ENCODE results near the gene SLC36A3.

Gene SLC36A3

DNA sequence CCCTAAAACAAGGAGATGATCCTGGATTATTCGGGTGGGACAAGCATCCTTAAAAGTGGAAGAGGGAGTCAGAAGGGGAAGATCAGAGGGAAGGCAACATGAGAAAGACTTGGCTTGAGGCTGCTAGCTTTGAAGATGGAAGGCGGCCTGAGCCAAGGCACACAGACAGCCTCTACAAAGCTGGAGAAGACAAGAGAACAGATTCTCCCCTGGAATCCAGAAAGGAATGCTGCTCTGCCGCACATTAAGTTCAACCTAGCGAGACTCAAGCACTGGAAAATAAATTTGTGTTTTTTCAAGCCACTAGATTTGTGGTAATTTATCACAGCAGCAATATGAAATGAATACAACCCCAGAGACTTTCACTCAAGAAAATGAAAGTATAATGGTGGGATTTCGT is 17.9 kb downstream of the SLC36A3 start:
- Histone ChIP-seq H3K9me3 (ENCODE audit: control insufficient read depth in 5 of 5, low read length in 5 of 5) (no peaks in the 10 kb centered on the region), H3K9ac (ENCODE audit: low read length in 5 of 5) (no peak overlapping the region), H3K4me3 (ENCODE audit: low read depth in 1 of 5, low read length in 5 of 5) (no peak overlapping the region), H3K27me3 (ENCODE audit: control insufficient read depth in 5 of 5, insufficient read depth in 4 of 5, low read length in 5 of 5) (no peaks in the 10 kb centered on the region), H3K36me3 (ENCODE audit: control insufficient read depth in 5 of 5, insufficient read depth in 5 of 5, low read length in 5 of 5) (no peaks in the 10 kb centered on the region), H3K27ac (ENCODE audit: low read depth, low read length) (no peak overlapping the region), H3K4me1 (ENCODE audit: control insufficient read depth in 5 of 5, insufficient read depth in 5 of 5, low read length in 5 of 5) (no peaks in the 10 kb centered on the region)

DNA sequence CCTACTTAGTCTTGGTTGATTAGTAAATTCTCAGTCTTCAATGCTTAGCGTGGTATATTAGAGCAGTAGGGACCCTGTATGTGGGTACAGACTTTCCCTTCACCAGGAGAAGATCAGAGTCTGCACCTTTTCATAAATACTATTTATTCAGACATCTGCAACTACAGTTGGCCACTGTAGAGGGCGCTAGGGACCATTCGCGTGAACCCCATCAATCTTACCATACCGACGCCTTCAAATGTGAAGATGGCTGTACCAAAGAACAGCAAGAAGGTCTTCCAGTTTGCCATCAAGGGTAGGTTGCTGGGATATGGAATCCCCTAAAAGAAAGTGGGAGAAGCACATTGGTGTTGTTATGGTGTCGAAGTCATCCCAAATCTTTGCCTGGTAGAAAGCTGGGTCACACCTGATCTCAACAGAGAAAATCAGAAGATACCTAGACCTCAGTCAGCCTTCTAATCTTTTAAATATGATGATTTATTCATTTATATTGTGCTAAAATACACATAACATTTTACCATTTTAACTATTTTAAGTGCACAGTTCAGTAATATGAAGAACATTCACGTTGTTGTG is 19.1 kb downstream of the SLC36A3 start:
- Histone ChIP-seq H3K4me3 (ENCODE audit: low read depth in 1 of 5, low read length in 5 of 5) (no peak overlapping the region), H3K9ac (ENCODE audit: low read length in 5 of 5) (no peak overlapping the region), H3K27ac (ENCODE audit: low read depth, low read length) (no peak overlapping the region), H3K27me3 (ENCODE audit: control insufficient read depth in 5 of 5, insufficient read depth in 4 of 5, low read length in 5 of 5) (no peaks in the 10 kb centered on the region), H3K4me1 (ENCODE audit: control insufficient read depth in 5 of 5, insufficient read depth in 5 of 5, low read length in 5 of 5) (no peaks in the 10 kb centered on the region), H3K36me3 (ENCODE audit: control insufficient read depth in 5 of 5, insufficient read depth in 5 of 5, low read length in 5 of 5) (no peaks in the 10 kb centered on the region), H3K9me3 (ENCODE audit: control insufficient read depth in 5 of 5, low read length in 5 of 5) (no peaks in the 10 kb centered on the region)

DNA sequence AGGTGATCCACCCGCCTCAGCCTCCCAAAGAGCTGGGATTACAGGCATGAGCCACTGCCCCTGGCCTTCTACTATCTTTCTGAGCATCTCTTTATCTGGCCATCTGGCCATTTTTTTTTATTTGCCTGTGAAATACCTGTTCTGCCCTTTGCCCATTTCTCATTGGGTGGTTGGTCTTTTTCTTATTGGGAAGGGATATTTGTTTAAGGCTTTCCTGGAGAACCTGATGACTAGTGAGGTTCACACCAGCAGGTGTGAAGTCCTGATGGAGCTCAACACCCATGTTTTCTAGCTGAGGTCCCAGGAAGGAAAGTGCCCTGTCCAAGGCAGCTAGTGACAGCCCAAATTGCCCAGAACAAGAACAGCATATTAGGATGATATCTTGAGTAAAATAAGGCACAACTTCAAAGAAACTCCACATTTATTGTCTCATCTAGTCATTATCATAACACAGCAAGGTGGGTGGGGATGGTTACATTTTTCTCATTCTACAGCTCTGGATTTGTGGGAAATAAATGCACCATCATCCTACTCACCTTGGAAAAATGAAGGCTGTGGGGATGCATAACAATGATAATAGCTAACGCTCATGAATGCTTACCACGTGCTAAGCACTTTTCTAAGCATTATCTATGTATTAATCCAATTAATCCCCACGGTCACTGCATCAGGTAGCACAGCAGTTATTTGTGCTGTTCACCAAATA is 20.3 kb downstream of the SLC36A3 start:
- H3K9ac ChIP-seq (ENCODE audit: low read length in 5 of 5): no peak overlapping the region
- no peaks in the 10 kb centered on the region for H3K9me3 ChIP-seq (ENCODE audit: control insufficient read depth in 5 of 5, low read length in 5 of 5)
- no peaks in the 10 kb centered on the region for H3K36me3 ChIP-seq (ENCODE audit: control insufficient read depth in 5 of 5, insufficient read depth in 5 of 5, low read length in 5 of 5)
- H3K27ac ChIP-seq (ENCODE audit: low read depth, low read length): no peak overlapping the region
- H3K27me3 ChIP-seq (ENCODE audit: control insufficient read depth in 5 of 5, insufficient read depth in 4 of 5, low read length in 5 of 5): no peaks in the 10 kb centered on the region
- H3K4me3 ChIP-seq (ENCODE audit: low read depth in 1 of 5, low read length in 5 of 5): no peak overlapping the region
- H3K4me1 ChIP-seq (ENCODE audit: control insufficient read depth in 5 of 5, insufficient read depth in 5 of 5, low read length in 5 of 5): no peaks in the 10 kb centered on the region

DNA sequence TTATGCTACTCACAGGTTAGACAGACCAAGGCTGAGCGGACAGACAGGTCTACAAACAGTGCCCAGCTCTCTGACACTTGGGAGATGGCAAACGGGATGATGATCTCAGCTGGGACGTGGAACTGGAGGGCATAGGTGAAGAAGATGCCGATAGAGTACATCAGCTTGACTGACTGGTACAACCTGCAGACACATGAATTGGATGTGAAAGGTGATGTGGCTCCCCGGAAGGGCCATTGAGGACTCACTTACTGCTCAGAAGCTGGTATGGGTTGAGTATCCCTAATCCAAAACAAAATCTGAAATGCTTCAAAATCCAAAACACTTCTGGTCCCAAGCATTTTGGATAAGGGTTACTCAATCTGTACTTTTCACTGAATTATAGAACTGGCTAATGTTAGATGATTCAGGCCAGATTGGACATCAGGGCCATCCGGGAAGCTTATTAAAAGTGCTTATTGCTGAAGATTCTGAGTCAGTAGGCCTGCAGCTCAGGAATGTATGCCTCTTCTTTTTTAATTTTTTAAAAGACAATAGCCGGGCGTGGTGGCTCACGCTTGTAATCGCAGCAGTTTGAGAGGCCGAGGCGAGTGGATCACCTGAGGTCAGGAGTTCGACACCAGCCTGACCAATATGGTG is 22.4 kb downstream of the SLC36A3 start:
- Histone ChIP-seq H3K9ac (ENCODE audit: low read length in 5 of 5) (no peak overlapping the region), H3K4me1 (ENCODE audit: control insufficient read depth in 5 of 5, insufficient read depth in 5 of 5, low read length in 5 of 5) (no peaks in the 10 kb centered on the region), H3K9me3 (ENCODE audit: control insufficient read depth in 5 of 5, low read length in 5 of 5) (no peaks in the 10 kb centered on the region), H3K36me3 (ENCODE audit: control insufficient read depth in 5 of 5, insufficient read depth in 5 of 5, low read length in 5 of 5) (no peaks in the 10 kb centered on the region), H3K27ac (ENCODE audit: low read depth, low read length) (no peak overlapping the region), H3K27me3 (ENCODE audit: control insufficient read depth in 5 of 5, insufficient read depth in 4 of 5, low read length in 5 of 5) (no peaks in the 10 kb centered on the region), H3K4me3 (ENCODE audit: low read depth in 1 of 5, low read length in 5 of 5) (no peak overlapping the region)

DNA sequence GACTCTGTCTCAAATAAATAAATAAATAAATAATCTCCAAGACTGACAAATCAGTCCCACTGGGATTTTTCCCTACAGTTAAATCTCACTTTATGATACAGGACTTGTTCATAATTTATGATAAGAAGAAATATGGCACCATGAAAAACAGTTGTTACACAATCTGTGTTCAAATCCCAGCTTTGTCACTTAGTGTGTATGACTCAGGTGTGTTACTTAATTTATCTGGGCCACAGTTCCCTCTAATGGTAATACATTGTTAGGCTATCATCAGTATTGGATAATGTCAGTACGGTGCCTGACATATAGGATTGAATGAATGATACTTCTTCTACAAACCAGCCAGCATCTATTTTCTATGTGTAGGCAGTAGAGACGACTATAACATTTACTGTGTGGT is 23.1 kb downstream of the SLC36A3 start:
- H3K4me1 ChIP-seq (ENCODE audit: control insufficient read depth in 5 of 5, insufficient read depth in 5 of 5, low read length in 5 of 5): no peaks in the 10 kb centered on the region
- H3K9me3 ChIP-seq (ENCODE audit: control insufficient read depth in 5 of 5, low read length in 5 of 5): no peaks in the 10 kb centered on the region
- no peaks in the 10 kb centered on the region for H3K27me3 ChIP-seq (ENCODE audit: control insufficient read depth in 5 of 5, insufficient read depth in 4 of 5, low read length in 5 of 5)
- no peak overlapping the region for H3K9ac ChIP-seq (ENCODE audit: low read length in 5 of 5)
- no peak overlapping the region for H3K27ac ChIP-seq (ENCODE audit: low read depth, low read length)
- H3K4me3 ChIP-seq (ENCODE audit: low read depth in 1 of 5, low read length in 5 of 5): no peak overlapping the region
- no peaks in the 10 kb centered on the region for H3K36me3 ChIP-seq (ENCODE audit: control insufficient read depth in 5 of 5, insufficient read depth in 5 of 5, low read length in 5 of 5)

DNA sequence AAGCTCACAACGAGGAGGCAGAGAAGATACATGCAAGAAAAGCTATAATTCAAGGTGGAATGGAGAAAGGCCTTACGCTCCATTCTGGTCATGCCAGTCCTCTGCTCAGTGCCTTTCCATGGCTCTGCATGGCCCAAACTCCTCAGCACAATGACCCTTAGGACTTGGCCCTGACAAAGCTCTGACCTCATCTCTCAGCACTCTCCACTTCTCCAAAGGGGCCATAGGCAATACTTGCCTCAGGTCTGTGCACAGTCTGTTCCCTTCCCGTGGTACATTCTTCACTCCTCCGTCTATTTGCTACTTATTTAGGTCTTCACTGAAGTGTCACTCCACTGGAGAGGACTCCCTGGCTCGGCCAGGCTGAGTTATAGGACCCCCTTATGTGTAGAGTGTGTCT is 24.7 kb downstream of the SLC36A3 start:
- H3K4me3 ChIP-seq (ENCODE audit: low read depth in 1 of 5, low read length in 5 of 5): no peak overlapping the region
- H3K27ac ChIP-seq (ENCODE audit: low read depth, low read length): no peak overlapping the region
- H3K36me3 ChIP-seq (ENCODE audit: control insufficient read depth in 5 of 5, insufficient read depth in 5 of 5, low read length in 5 of 5): no peaks in the 10 kb centered on the region

DNA sequence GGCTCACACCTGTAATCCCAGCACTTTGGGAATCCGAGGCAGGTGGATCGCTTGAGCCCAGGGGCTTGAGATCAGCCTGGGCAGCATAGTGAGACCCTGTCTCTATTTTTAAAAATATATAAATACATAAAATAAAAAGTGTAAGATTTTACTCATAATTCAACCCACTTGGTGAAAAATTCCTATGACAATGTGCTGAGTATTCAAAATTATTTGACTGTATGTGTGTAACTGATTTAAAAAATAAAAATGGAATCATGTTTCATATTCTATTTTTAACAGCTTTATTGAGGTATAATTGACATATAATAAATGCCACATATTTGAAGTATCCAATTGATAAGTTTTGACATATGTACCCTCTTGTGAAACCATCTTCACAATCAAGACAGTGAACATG is 27.8 kb downstream of the SLC36A3 start:
- Histone ChIP-seq H3K27me3 (ENCODE audit: control insufficient read depth in 5 of 5, insufficient read depth in 4 of 5, low read length in 5 of 5) (no peaks in the 10 kb centered on the region), H3K27ac (ENCODE audit: low read depth, low read length) (no peak overlapping the region), H3K4me1 (ENCODE audit: control insufficient read depth in 5 of 5, insufficient read depth in 5 of 5, low read length in 5 of 5) (peaks cover 0 to under 1% (median 0%) of the 10 kb centered on the region in 5 donors), H3K4me3 (ENCODE audit: low read depth in 1 of 5, low read length in 5 of 5) (no peak overlapping the region), H3K9me3 (ENCODE audit: control insufficient read depth in 5 of 5, low read length in 5 of 5) (no peaks in the 10 kb centered on the region), H3K36me3 (ENCODE audit: control insufficient read depth in 5 of 5, insufficient read depth in 5 of 5, low read length in 5 of 5) (no peaks in the 10 kb centered on the region), H3K9ac (ENCODE audit: low read length in 5 of 5) (no peak overlapping the region)

More for the DNA sequence above, 24.7 kb downstream of the SLC36A3 start:
- Histone ChIP-seq H3K9ac (ENCODE audit: low read length in 5 of 5) (no peak overlapping the region), H3K4me1 (ENCODE audit: control insufficient read depth in 5 of 5, insufficient read depth in 5 of 5, low read length in 5 of 5) (no peaks in the 10 kb centered on the region), H3K27me3 (ENCODE audit: control insufficient read depth in 5 of 5, insufficient read depth in 4 of 5, low read length in 5 of 5) (no peaks in the 10 kb centered on the region), H3K9me3 (ENCODE audit: control insufficient read depth in 5 of 5, low read length in 5 of 5) (no peaks in the 10 kb centered on the region)

DNA sequence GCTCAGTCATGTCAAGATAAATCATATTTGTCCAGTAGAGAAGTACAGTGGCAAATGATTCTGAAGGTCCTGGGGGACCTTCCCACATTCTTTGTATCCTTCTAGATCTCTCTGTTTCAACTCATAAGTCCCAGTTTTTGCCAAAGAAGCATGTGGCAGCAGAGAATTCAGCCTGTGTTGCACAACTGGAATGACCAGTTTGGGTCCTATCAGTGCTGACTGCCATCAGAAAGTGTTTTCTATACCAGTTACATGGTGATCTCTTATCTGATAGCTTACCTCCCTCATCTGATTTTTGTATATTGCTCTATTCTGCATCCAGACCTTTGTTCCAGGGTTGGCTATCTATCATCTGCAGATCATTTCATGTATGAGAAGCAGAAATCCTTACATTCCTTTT is 28.9 kb downstream of the SLC36A3 start:
- peaks cover 0 to 6% (median 4%) of the 10 kb centered on the region in 5 donors for H3K36me3 ChIP-seq (ENCODE audit: control insufficient read depth in 5 of 5, insufficient read depth in 5 of 5, low read length in 5 of 5)
- H3K9ac ChIP-seq (ENCODE audit: low read length in 5 of 5): no peak overlapping the region
- peaks cover 0 to 4% (median 0%) of the 10 kb centered on the region in 5 donors for H3K4me1 ChIP-seq (ENCODE audit: control insufficient read depth in 5 of 5, insufficient read depth in 5 of 5, low read length in 5 of 5)
- no peak overlapping the region for H3K27ac ChIP-seq (ENCODE audit: low read depth, low read length)
- no peak overlapping the region for H3K4me3 ChIP-seq (ENCODE audit: low read depth in 1 of 5, low read length in 5 of 5)
- no peaks in the 10 kb centered on the region for H3K27me3 ChIP-seq (ENCODE audit: control insufficient read depth in 5 of 5, insufficient read depth in 4 of 5, low read length in 5 of 5)
- no peaks in the 10 kb centered on the region for H3K9me3 ChIP-seq (ENCODE audit: control insufficient read depth in 5 of 5, low read length in 5 of 5)

DNA sequence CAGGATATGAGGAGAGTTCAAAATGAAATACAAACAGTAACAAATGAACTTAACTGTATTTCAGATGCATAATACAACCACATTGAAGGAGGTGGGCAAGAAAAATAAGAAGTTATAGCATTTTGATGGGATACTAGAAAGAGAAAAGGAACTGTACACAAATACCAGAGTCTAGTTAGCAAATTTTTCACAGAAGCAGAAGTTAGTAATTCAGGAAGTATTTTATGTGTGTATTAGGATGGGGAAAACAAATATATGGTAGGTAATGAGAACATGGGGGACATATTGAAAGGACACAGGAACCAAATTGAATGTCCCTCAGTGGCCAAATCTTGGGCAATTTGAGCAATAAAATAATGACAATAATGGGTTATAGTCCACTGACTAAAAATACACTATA is 32.2 kb downstream of the SLC36A3 start:
- peaks cover 0 to 4% (median 0%) of the 10 kb centered on the region in 5 donors for H3K4me1 ChIP-seq (ENCODE audit: control insufficient read depth in 5 of 5, insufficient read depth in 5 of 5, low read length in 5 of 5)
- H3K27ac ChIP-seq (ENCODE audit: low read depth, low read length): no peak overlapping the region
- no peaks in the 10 kb centered on the region for H3K27me3 ChIP-seq (ENCODE audit: control insufficient read depth in 5 of 5, insufficient read depth in 4 of 5, low read length in 5 of 5)
- H3K9ac ChIP-seq (ENCODE audit: low read length in 5 of 5): no peak overlapping the region
- H3K9me3 ChIP-seq (ENCODE audit: control insufficient read depth in 5 of 5, low read length in 5 of 5): no peaks in the 10 kb centered on the region
- H3K4me3 ChIP-seq (ENCODE audit: low read depth in 1 of 5, low read length in 5 of 5): no peak overlapping the region
- peaks cover 6 to 34% (median 23%) of the 10 kb centered on the region in 5 donors for H3K36me3 ChIP-seq (ENCODE audit: control insufficient read depth in 5 of 5, insufficient read depth in 5 of 5, low read length in 5 of 5)

DNA sequence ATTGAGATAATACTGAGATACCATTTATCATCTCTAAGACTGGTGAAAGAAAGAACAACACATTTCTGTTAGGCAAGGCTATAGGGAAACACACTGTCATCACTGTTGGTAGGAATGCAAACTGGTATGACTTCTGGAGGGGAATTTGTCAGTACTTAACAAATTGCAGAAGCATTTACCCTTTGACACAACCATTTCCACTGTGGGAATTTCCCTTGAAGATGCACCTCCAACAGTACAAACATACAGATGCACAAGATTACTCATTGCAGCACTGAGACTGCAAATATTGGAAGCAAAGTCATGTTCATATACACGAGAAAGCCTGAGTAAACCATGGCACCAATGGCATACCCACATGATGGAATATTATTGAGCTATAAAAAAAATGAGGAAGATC is 33.0 kb downstream of the SLC36A3 start:
- Histone ChIP-seq H3K27me3 (ENCODE audit: control insufficient read depth in 5 of 5, insufficient read depth in 4 of 5, low read length in 5 of 5) (no peaks in the 10 kb centered on the region), H3K9me3 (ENCODE audit: control insufficient read depth in 5 of 5, low read length in 5 of 5) (no peaks in the 10 kb centered on the region), H3K27ac (ENCODE audit: low read depth, low read length) (no peak overlapping the region), H3K4me3 (ENCODE audit: low read depth in 1 of 5, low read length in 5 of 5) (no peak overlapping the region), H3K4me1 (ENCODE audit: control insufficient read depth in 5 of 5, insufficient read depth in 5 of 5, low read length in 5 of 5) (peaks cover 0 to 4% (median 0%) of the 10 kb centered on the region in 5 donors), H3K36me3 (ENCODE audit: control insufficient read depth in 5 of 5, insufficient read depth in 5 of 5, low read length in 5 of 5) (peaks cover 6 to 38% (median 27%) of the 10 kb centered on the region in 5 donors), H3K9ac (ENCODE audit: low read length in 5 of 5) (no peak overlapping the region)
